GM12864 (cell line): ENCODE data around the gene KCTD3.

Source experiments
- DNase-seq: peaks from one replicate; pipeline ENCODE4 v3.0.0-alpha.2; 2011; ENCODE audit warnings: low read depth
- H3K4me3 ChIP-seq: 2 replicates; pipeline ENCODE4 v1.5.1; 2011; ENCODE audit warnings: mild to moderate bottlenecking, low read depth, low read length, control low read depth
- TF ChIP-seq, protein P1 (sequence below): IDR thresholded peaks from 2 replicates; pipeline ENCODE4 v1.5.1; 2011; ENCODE audit warnings: low read depth, mild to moderate bottlenecking, moderate library complexity, low read length, control low read depth, inconsistent platforms; ENCODE audit errors: missing control alignments

The KCTD3 gene

DNA sequence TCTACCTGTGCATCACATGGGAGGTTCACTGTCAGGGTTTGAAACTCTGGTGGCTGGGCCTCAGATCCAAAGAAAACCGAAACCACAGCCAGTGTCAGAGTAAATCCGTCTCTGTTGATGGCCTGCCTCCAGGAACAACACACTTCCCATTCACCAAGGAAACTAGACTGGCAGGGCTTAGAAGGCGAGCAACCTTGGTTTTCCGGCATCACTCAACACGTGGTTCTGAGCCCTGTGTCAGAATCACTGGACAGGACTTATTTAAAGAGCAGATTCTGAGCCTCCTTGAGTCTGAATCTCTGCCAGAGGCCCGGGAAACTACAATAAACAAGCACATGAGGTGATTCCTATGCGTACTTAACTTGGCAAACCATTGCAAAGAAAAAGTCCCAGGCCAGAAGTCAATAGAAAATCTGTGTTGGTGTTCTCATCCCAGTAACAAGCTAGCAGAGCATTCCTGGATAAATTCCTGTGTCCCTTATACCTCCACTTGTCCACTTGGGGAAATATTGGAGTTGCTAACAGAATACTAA is 70.0 kb downstream of the KCTD3 start:
- no peak for DNase-seq
- TF ChIP-seq, protein P1, sequence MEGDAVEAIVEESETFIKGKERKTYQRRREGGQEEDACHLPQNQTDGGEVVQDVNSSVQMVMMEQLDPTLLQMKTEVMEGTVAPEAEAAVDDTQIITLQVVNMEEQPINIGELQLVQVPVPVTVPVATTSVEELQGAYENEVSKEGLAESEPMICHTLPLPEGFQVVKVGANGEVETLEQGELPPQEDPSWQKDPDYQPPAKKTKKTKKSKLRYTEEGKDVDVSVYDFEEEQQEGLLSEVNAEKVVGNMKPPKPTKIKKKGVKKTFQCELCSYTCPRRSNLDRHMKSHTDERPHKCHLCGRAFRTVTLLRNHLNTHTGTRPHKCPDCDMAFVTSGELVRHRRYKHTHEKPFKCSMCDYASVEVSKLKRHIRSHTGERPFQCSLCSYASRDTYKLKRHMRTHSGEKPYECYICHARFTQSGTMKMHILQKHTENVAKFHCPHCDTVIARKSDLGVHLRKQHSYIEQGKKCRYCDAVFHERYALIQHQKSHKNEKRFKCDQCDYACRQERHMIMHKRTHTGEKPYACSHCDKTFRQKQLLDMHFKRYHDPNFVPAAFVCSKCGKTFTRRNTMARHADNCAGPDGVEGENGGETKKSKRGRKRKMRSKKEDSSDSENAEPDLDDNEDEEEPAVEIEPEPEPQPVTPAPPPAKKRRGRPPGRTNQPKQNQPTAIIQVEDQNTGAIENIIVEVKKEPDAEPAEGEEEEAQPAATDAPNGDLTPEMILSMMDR: no peak
- no peak overlapping the region for H3K4me3 ChIP-seq

DNA sequence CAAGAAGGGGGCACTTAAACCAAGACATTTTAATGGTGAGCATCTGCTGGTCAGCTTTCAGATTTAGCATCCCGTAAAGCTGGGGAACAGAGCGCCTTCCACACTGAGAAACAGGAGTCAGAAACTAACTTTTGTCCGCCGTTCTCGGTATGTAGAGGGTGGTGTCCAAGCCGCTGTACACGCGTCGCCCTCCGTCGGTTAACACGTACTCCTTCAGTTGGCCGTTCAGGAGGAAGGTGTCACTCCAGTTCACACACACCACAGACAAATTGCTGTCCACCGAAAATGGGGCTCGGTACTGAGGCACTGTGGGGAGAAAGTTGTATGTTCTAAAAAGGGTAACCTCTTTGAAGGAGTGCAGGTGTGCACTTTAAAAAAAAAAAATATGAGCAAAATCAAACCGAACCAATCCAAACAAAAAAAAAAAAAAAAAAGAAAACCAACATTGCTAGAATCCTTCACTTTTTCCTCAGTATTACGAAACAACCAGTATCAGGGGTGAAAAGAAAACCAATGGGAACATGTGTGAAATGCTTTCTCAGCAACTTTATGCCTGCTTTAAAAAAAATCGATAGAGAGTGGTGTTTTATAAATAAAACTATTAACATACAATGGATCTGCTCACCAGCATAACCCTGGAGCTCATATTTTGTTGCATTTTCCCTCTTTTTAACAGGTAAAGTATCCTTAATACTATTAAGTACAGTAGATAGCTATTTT is 73.5 kb downstream of the KCTD3 start:
- H3K4me3 ChIP-seq: no peak overlapping the region
- no peak for DNase-seq
- TF ChIP-seq, protein P1: no peak

DNA sequence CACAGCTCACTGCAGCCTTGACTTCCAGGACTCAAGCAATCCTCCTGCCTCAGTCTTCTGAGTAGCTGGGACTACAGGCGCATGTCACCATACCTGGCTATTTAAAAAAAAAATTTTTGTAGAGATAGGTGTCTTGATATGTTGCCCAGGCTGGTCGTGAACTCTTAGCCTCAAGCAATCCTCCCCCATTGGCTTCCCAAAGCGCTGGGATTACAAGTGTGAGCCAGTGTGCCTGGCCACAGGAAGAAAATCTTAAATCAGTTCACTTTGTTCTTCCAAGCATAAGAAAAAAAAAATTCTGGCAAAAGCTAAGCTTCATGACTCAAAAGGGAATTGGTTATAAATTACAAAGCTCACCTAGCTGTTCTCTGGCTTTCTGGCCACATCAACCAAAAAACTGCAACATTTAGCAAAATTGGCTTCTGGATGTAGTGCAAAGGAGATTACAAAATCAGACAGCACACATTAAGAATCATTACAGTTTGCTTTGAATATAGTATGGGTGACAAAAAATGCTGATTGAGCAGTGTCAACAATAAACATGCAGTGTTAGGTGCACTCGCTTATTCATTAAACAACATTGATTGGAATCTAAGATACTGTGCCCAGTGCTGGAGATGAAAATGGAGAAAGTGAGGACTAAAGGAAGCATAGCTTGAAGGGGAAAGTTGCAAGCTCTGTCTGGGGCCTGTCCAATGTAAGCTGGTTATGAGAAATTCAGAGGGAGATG is 76.7 kb downstream of the KCTD3 start:
- no peak for DNase-seq
- H3K4me3 ChIP-seq: no peak overlapping the region
- TF ChIP-seq, protein P1: no peak

DNA sequence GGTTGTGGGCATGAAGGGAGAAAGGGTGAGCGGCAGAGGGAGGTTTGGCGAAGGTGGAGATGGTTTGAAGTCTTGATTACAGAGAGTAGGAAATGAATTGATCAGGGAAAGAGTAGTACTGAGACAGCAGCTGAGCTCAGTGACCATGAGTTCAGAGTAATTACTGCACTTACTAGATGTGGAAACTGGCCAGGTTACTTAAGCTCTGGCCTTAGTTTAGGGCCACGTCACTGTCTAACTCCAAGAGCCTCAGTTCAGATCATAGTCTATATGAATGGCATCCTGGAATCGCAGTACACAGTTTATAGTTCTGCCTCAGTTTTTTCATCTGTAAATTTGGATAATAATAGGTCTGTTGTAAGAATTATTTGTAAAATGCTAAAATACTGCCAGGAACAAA is 78.1 kb downstream of the KCTD3 start:
- H3K4me3 ChIP-seq: no peak overlapping the region
- TF ChIP-seq, protein P1: no peak
- no peak for DNase-seq

DNA sequence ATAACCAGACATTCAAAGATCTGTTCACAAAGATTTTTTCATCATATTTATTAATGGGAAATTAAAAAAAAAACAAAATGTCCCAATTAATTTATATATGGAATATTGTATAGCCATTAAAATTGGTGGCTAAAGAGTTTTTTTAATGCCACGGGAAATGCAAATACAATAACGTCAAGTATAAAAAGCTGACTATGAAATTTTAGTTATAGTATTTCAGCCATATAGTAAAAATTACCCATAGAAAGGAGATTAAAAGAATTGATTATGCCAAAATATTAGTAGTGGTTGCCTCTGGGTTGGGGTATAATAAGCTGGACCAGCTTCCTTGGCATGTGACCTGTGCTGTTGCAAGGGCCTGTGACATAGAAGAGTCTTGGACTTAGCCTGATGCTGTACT is 78.8 kb downstream of the KCTD3 start:
- H3K4me3 ChIP-seq: no peak overlapping the region
- DNase-seq: no peak
- TF ChIP-seq, protein P1: no peak

DNA sequence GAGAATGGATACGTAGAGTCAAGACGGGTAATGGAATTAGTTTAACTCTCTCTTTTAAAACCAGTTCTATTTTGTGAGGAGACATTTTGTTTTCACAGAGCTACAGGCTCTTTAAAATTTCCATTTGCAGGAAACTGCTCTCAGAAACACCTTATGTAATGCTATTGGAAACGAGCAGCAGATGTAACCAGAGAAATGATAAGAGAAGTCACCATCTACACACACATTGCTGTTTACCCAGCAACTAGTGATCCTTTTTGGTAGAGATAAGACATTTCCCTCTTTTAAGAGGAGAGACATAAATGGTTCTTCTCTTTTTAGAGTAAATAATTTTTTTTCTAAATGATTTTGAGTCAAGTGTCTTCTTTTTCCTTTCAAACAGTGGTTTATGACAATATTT is 80.6 kb downstream of the KCTD3 start:
- TF ChIP-seq, protein P1: no peak
- no peak overlapping the region for H3K4me3 ChIP-seq
- no peak for DNase-seq

DNA sequence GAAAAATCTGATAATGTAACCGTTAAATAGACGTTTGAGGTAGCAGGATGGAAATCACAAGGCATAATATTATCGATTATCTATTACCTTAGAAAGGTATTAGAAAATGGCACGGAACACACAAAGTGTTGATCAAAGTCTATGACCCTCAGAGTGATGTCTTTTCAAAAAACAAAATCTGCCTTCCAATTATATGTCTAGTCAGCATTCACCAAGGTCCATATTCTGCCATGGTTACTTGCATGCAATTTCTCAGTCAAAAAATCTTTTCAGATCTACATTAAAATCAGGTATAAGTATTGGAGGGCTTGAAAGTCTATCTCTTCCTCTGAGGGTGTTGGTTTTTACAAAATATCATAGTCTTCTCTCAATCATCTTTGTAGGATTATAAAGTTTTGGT is 81.9 kb downstream of the KCTD3 start:
- TF ChIP-seq, protein P1: no peak
- no peak for DNase-seq

More for the DNA sequence above, 81.9 kb downstream of the KCTD3 start:
- no peak overlapping the region for H3K4me3 ChIP-seq
